Measurements from ENCODE around the gene ARHGAP24. TPM values are rescaled to one million over a fixed set of nuclear protein-coding genes. Genes with fewer than 3 reads are reported as not detected.
"Not testable (repeated sequence)": the region's sequence is repeated elsewhere in the genome, so short reads cannot be mapped to it uniquely, and the experiment has no call there.

The ARHGAP24 gene
- total RNA-seq, 2 experiments from 2014 or later = not detected

- CTCF ChIA-PET = no interaction called here
- POLR2A ChIA-PET = no interaction called here
Observed at GRCh38 chr4:85514117-85514516, 39.2 kb downstream of the ARHGAP24 start.

DNA sequence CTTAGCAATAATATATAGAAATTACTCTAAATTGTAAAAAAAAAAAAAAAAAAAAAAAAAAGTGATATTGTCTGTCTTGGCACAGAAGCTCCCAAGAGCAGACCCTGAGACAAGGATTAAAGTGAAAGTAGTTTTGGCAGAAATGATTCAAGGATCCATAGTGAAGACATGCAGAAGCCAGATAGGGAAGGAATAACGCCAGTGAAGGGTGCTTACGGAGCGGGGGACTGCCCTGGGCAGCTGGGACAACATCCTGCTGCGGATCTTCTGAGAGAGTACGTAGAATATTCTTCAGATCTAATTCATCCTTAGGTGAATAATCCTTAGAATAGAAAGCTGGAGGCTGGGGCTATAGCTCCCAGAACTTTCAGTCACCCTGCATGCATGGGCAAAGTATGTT, 39.8 kb downstream of the ARHGAP24 start:
- POLR2A ChIA-PET = no interaction called here
- CTCF ChIA-PET = no interaction called here

GRCh38 chr4:85515701-85516100, 40.8 kb downstream of the ARHGAP24 start:
- CTCF ChIA-PET = no interaction called here
- POLR2A ChIA-PET = no interaction called here

DNA sequence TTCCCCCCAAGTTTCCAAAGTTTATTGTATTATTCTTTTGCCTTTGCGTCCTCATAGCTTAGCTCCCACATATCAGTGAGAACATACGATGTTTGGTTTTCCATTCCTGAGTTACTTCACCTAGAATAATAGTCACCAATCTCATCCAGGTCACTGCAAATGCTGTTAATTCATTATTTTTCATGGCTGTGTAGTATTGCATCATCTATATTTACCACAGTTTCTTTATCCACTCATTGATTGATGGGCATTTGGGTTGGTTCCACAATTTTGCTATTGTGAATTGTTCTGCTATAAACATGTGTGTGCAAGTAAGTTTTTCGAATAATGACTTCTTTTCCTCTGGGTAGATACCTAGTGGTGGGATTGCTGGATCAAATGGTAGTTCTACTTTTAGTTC, 43.6 kb downstream of the ARHGAP24 start:
- POLR2A ChIA-PET, CTCF ChIA-PET: not testable (repeated sequence)

DNA sequence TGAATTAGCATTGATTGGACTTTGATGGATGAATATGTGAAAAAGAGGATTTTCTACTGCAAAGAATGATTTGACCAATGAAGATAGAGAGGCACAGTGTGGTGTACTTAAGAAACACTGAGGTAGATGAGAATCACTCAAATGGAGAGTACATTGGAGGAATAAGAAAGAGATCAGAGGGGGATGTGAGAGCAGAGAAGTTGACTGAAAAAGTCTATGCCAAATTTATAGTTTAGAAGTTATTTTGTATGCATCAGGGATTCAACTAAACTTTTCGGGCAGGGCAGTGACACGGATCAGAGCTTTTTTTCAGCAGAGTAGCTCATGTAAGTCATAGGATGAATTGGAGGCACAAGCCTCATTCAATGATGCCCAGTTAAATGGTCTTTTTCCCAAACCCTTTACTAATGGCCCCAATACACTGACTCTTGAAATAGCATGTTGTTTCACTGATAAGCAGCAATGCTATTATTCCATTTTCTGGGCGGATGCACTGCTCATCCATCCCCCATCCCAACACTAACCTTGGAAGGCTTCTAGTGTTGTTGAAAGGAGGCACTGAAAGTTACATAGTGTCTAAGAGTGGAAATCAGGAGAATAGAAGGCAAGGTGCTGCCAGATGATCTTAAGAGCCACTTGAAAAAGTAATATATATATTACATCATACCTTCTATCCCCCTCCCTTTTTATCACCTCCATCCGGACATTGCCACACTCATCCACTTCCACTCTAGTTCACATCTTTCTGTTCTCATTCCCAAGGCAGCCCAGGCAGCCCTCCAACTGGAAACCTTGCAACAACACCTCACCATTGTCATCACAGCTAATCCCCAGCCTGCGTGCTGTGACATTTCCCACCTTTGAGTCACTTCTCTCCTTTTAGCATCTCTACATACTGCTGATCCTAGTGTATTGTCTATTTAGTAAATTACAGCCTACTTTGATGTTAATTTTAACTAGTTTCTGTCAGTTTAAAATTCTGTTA, 46.1 kb downstream of the ARHGAP24 start:
- CTCF ChIA-PET = no interaction called here

GRCh38 chr4:85522277-85522676, 47.3 kb downstream of the ARHGAP24 start:
- POLR2A ChIA-PET = no interaction called here
- CTCF ChIA-PET = no interaction called here

More for the DNA sequence above, 46.1 kb downstream of the ARHGAP24 start:
- POLR2A ChIA-PET = no interaction called here

GRCh38 chr4:85522836-85523235, 47.9 kb downstream of the ARHGAP24 start:
- ChIA-PET POLR2A (no interaction called here), CTCF (no interaction called here)

- CTCF ChIA-PET = no interaction called here
- POLR2A ChIA-PET = no interaction called here
Observed at GRCh38 chr4:85527815-85528214, 52.9 kb downstream of the ARHGAP24 start.

DNA sequence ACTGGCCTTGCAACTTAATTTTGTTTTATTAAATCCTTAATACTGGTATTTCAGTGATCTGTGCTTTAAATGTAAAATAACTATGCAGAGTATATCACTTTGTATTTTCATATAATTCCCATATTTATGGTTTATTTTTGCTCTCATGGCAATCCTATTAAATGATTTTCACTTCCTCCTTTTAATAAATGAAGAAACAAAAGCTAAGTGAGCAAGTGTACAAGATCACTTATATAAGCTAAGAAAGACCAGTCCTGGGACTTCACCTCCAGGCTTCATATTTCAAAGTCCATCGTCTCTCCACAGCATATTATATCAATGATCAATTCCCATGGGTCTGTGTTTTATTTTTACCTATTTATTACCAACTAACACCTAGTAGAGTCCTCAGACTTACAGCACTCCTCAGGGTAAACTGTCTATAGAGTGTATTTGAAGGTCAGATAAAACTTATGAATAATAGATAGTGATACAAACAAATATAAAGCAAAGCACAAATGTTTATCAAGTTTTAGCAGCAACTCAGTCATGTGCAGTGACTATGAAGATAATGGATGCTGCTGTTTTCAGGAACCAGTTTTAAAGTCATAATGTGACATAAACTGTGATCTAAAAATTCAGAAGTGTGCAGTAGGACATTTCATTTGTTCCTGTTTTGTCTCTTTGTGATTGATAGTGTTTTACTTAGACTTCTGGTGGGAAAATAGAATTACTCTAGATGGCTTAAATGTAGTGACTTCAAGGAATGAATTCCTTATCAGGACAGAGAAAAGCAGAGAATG, 56.8 kb downstream of the ARHGAP24 start:
- POLR2A ChIA-PET = no interaction called here
- CTCF ChIA-PET = no interaction called here

- ChIA-PET POLR2A (no interaction called here), CTCF (no interaction called here)
Observed at GRCh38 chr4:85534120-85534519, 59.2 kb downstream of the ARHGAP24 start.

DNA sequence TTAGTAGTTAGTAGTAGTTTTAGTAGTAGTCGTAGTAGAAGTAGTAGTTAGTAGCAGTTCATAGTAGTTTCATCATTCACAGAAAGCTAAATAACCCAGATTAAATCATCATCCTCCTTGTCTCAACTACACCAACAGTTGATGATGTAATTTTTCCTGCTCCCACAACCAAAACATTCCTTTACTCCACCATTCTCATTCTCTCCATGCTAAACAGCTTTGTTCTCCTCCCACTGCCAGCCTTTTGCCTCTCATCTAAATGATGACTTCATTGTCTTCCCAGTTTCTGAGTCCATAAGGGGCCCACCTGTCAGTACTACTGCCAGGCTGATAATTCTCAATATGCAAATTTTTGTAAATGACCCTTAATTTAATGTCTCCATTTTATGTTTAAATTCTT, 68.9 kb downstream of the ARHGAP24 start:
- POLR2A ChIA-PET = no interaction called here

DNA sequence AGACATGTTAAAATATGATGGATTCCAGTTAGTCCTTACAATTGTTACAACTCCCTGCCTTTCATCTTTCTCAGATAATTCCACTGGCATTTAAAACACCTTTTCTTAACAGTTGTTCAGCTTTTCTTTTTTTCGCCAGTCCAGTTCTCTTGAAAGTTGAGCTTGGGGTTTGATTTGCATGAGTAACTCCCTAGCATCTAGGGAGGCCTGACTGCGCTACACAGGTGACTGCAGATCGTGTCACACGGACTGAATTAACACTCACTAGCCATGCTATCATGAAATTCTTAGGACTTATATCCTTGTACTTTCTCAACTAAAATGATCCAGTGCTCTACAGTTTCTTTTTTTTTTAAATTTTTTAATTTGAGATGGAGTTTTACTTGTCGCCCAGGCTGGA, 69.8 kb downstream of the ARHGAP24 start:
- CTCF ChIA-PET = no interaction called here
- POLR2A ChIA-PET = no interaction called here

More for the DNA sequence above, 68.9 kb downstream of the ARHGAP24 start:
- CTCF ChIA-PET = no interaction called here

DNA sequence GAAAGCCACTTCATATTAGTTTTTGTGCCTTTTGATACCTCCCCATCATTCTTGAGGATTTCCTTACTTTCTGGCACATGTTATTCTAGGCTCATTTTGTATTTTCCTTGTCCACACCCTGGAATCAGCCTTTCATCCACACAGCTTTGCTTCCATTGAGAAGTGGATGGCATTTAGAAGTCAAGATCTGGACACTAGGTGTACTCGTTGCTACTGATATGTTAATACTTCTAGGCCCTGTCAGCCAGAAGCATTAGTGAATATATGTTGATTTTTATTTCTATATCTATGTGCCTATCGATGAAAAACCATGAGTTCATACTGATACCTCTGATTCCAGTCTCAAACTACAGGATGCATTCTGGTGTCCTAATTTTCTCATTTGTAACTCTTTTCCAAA, 73.2 kb downstream of the ARHGAP24 start:
- CTCF ChIA-PET = no interaction called here
- POLR2A ChIA-PET = interaction anchor here (0.7 kb wide), 1 partner anchor 927 kb away, joined by 3 read pairs; no protein-coding TSS in a partner anchor

- POLR2A ChIA-PET = no interaction called here
- CTCF ChIA-PET = no interaction called here
Observed at GRCh38 chr4:85548841-85549240, 73.9 kb downstream of the ARHGAP24 start.

GRCh38 chr4:85555206-85555605, 80.3 kb downstream of the ARHGAP24 start:
- ChIA-PET CTCF (no interaction called here), POLR2A (no interaction called here)

GRCh38 chr4:85556283-85556682, 81.3 kb downstream of the ARHGAP24 start:
- POLR2A ChIA-PET = no interaction called here
- CTCF ChIA-PET = no interaction called here

GRCh38 chr4:85557016-85557901, 82.3 kb downstream of the ARHGAP24 start:
- ChIA-PET CTCF (no interaction called here), POLR2A (no interaction called here)

GRCh38 chr4:85565761-85566480, 91.0 kb downstream of the ARHGAP24 start:
- CTCF ChIA-PET = no interaction called here
- POLR2A ChIA-PET = no interaction called here

GRCh38 chr4:85569730-85570299, 94.9 kb downstream of the ARHGAP24 start:
- CTCF ChIA-PET = no interaction called here
- POLR2A ChIA-PET = no interaction called here

Measured in activated CD8-positive, alpha-beta memory T cell treated with anti-CD3 and anti-CD28 coated beads for 36 hours (primary cell).